ENCODE data around the gene FAM186B.

- TF ChIP-seq CTCF (IDR thresholded peaks at IDR 0.05) (no peak), EZH2 (IDR thresholded peaks at IDR 0.05) (no peak)
Measured at GRCh38 chr12:49588281-49588680, 17.2 kb downstream of the FAM186B start.
